Hepatocyte (in vitro differentiated cells): Measurements from ENCODE around the gene ICAM1. TPM values are rescaled to one million over a fixed set of nuclear protein-coding genes. Genes with fewer than 3 reads are reported as not detected.

Source experiments
- DNase-seq: peaks from one replicate; pipeline ENCODE4 v3.0.0-alpha.2; 2016; ENCODE audit warnings: low spot score
- H2AFZ ChIP-seq: fragments of 200-600 bp; sonication (generic); 2 replicates; pipeline ENCODE4 v1.6.0; 2016; ENCODE audit warnings: antibody characterized with exemption, mild to moderate bottlenecking
- H3K27ac ChIP-seq: fragments of 200-600 bp; sonication (generic); 2 replicates; pipeline ENCODE4 v1.5.1; 2016; ENCODE audit warnings: mild to moderate bottlenecking
- H3K27me3 ChIP-seq: fragments of 200-600 bp; sonication (generic); 2 replicates; pipeline ENCODE4 v1.6.1; 2016
- H3K36me3 ChIP-seq: fragments of 200-600 bp; sonication (generic); replicated peaks from 2 replicates; pipeline ENCODE4 v1.5.1; 2016; ENCODE audit warnings: low read depth; ENCODE audit not compliant: insufficient read depth
- H3K4me1 ChIP-seq: fragments of 200-600 bp; sonication (generic); 2 replicates; pipeline ENCODE4 v1.5.1; 2016; ENCODE audit warnings: mild to moderate bottlenecking, moderate library complexity; ENCODE audit not compliant: insufficient read depth
- H3K4me2 ChIP-seq: fragments of 200-600 bp; sonication (generic); 2 replicates; pipeline ENCODE4 v1.6.0; 2016
- H3K4me3 ChIP-seq: fragments of 200-600 bp; sonication (generic); 2 replicates; pipeline ENCODE4 v1.5.1; 2016; ENCODE audit warnings: mild to moderate bottlenecking
- H3K79me2 ChIP-seq: fragments of 200-600 bp; sonication (generic); 2 replicates; pipeline ENCODE4 v1.6.0; 2017; ENCODE audit warnings: mild to moderate bottlenecking
- H3K9me2 ChIP-seq: fragments of 200-600 bp; sonication (generic); replicated peaks from 2 replicates; pipeline ENCODE4 v1.6.0; 2017; ENCODE audit warnings: mild to moderate bottlenecking; ENCODE audit not compliant: insufficient read depth
- H3K9me3 ChIP-seq: fragments of 200-600 bp; sonication (generic); 2 replicates; pipeline ENCODE4 v1.5.1; 2016; ENCODE audit warnings: low read depth, mild to moderate bottlenecking
- H4K20me1 ChIP-seq: fragments of 200-600 bp; sonication (generic); 2 replicates; pipeline ENCODE4 v1.6.0; 2016; ENCODE audit warnings: mild to moderate bottlenecking; ENCODE audit not compliant: insufficient read depth, poor library complexity, severe bottlenecking
- EZH2 ChIP-seq: fragments of 200-600 bp; sonication (generic); IDR thresholded peaks from 2 replicates; pipeline ENCODE4 v1.6.1; 2016; ENCODE audit warnings: antibody characterized with exemption, mild to moderate bottlenecking, borderline replicate concordance
- EZH2phosphoT487 ChIP-seq: fragments of 200-600 bp; sonication (generic); IDR thresholded peaks from one replicate; pipeline ENCODE4 v1.6.1; 2018; ENCODE audit warnings: antibody characterized with exemption, mild to moderate bottlenecking, low read depth, moderate library complexity; ENCODE audit not compliant: unreplicated experiment, severe bottlenecking
- WGBS: methylation state at CpG from one replicate; pipeline ENCODE4 v1.1.6; 2016; ENCODE audit warnings: low lambda C conversion rate; ENCODE audit errors: missing lambda C conversion rate; 5-methylcytosine and 5-hydroxymethylcytosine counted together
- polyA plus RNA-seq: library from polyadenylated mRNA; unstranded; fragments of >200 nt; fragmentation: Nextera tagmentation; extraction: Ambion mirVana; gene quantifications from 2 replicates; pipeline ENCODE4 v1.2.1, GENCODE V29; 2016
- total RNA-seq: library from RNA; depleted of rRNA; stranded (reverse); fragments of >200 nt; gene quantifications from 2 replicates; pipeline ENCODE4 v1.2.3, GENCODE V29; 2014
- TF ChIP-seq, protein P1 (sequence below): fragments of 200-600 bp; sonication (generic); IDR thresholded peaks from 2 replicates; pipeline ENCODE4 v1.5.1; 2016; ENCODE audit warnings: antibody characterized with exemption, mild to moderate bottlenecking; ENCODE audit not compliant: poor library complexity

ICAM1 gene
- total and polyA plus RNA-seq, 2 experiments from 2014 or later = 19.6 to 19.9 TPM

DNA sequence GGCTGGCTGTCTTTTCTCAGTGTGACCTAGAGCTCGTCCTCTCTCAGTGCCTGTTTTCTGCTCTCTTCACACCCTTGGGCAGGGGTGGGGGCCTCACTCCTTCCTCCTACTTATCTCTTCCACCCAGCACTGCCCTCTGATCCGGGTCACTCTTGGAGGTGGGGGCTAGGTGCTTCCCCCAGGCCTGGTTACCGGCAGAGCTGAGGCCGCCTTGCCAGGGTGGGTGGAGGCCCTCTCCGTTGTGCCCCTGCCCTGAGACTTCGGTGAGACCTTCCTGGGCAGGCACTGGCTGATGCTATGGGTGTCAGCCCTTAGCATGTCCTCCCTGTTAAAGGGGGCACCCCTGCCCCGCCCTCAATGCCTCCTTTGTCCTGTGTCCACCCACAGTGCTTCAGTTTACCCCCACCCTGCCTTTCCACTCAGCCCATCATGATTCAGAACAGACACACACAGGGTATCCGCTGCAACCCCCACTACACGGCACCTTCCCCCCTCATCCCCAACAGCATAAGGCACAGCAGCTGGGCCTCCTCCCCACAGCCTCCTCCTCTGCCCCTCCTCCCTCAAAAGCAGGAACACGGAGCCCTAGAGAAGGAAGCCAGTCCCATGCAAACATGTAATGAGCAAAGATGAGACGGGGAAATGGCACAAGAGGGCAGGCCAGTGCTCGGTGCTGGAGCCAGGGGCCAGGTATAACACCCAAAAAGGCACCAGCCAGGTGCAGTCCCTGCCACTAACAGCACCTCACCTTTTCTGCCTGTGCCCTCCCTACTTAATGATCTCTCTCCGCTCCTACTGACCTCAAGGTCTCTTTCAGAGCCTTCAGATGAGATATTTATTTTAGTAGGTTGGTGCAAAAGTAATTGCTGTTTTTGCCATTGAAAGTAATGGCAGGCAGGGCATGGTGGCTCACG lies 28.9 kb downstream of the ICAM1 start:
- Histone ChIP-seq H3K4me3 (no peak overlapping the region), H3K27me3 (peaks cover 21% of the 10 kb centered on the region), H3K9me2 (no peaks in the 10 kb centered on the region)

DNA sequence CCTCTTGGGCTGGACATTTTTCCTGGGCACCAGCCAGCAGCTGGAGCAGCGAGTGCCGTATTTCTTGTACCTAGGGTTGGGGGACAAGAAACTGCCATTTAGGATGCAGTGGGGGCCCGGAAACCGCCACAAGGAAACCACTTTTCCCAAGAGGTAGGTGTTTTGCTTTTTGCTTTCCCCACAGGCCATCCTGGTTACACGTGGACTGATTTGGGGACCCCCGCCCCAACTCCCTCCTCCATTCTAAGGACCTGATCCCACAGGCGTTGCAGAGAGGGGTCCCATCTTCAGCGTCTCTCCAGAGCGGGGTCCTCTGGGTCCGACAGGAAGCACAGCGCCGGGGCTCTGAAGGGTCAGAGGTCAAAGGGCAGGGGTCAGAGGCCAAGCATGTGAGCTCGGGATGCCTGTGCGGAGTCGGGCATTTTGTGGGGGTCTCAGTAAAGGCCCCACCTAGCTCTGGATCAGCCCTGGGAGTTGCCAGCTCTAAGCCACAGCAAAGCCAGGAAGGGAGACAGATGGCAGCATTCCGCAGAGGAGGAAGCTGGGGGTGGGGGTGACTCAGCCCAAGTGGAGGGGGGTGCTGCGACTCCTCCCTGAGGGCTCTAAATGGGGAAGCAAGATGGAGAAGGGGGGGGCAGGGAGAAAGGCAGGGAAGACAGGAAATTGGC lies 34.4 kb downstream of the ICAM1 start:
- H2AFZ ChIP-seq = no peak overlapping the region
- H3K4me3 ChIP-seq = no peak overlapping the region
- WGBS = 94% methylated on average over 17 of the region's 17 CpGs

More for the DNA sequence above, 28.9 kb downstream of the ICAM1 start:
- Histone ChIP-seq H2AFZ (no peak overlapping the region), H3K79me2 (no peaks in the 10 kb centered on the region), H3K27ac (no peak overlapping the region), H3K4me2 (no peak overlapping the region), H3K9me3 (no peaks in the 10 kb centered on the region), H3K4me1 (peaks cover 9% of the 10 kb centered on the region), H4K20me1 (no peaks in the 10 kb centered on the region), H3K36me3 (no peaks in the 10 kb centered on the region)
- 70% methylated on average over 14 of the region's 14 CpGs for WGBS
- no peak for DNase-seq
- TF ChIP-seq EZH2 = no peak

DNA sequence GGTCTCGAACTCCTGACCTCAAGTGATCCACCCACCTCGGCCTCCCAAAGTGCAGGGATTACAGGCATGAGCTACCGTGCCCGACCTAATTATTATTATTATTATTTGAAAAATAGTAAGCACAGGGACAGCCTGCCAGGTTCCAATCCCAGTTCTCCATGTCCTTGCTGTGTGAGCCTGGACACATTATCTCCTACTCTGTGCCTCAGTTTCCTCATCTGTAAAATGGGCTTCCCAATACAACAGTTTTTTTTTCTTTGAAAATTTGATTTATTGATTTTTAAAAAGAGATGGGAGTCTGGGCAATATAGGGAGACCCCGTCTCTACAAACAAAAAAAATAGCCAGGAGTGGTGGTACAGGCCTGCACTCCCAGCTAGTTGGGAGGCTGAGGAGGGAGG lies 35.4 kb downstream of the ICAM1 start:
- Histone ChIP-seq H3K36me3 (no peaks in the 10 kb centered on the region), H3K4me3 (no peak overlapping the region), H3K4me2 (no peak overlapping the region), H3K27ac (no peak overlapping the region), H3K9me3 (no peaks in the 10 kb centered on the region), H3K79me2 (no peaks in the 10 kb centered on the region), H2AFZ (no peak overlapping the region), H3K4me1 (no peaks in the 10 kb centered on the region), H4K20me1 (no peaks in the 10 kb centered on the region), H3K9me2 (no peaks in the 10 kb centered on the region), H3K27me3 (no peaks in the 10 kb centered on the region)
- no peak for TF ChIP-seq EZH2
- no peak for TF ChIP-seq EZH2phosphoT487
- TF ChIP-seq, protein P1, sequence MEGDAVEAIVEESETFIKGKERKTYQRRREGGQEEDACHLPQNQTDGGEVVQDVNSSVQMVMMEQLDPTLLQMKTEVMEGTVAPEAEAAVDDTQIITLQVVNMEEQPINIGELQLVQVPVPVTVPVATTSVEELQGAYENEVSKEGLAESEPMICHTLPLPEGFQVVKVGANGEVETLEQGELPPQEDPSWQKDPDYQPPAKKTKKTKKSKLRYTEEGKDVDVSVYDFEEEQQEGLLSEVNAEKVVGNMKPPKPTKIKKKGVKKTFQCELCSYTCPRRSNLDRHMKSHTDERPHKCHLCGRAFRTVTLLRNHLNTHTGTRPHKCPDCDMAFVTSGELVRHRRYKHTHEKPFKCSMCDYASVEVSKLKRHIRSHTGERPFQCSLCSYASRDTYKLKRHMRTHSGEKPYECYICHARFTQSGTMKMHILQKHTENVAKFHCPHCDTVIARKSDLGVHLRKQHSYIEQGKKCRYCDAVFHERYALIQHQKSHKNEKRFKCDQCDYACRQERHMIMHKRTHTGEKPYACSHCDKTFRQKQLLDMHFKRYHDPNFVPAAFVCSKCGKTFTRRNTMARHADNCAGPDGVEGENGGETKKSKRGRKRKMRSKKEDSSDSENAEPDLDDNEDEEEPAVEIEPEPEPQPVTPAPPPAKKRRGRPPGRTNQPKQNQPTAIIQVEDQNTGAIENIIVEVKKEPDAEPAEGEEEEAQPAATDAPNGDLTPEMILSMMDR = no peak
- WGBS = 92% methylated on average over 5 of the region's 5 CpGs
- DNase-seq = no peak

More for the DNA sequence above, 34.4 kb downstream of the ICAM1 start:
- H3K36me3 ChIP-seq = no peaks in the 10 kb centered on the region
- H3K79me2 ChIP-seq = no peaks in the 10 kb centered on the region
- TF ChIP-seq EZH2phosphoT487 (no peak), EZH2 (no peak)
- TF ChIP-seq, protein P1 = no peak
- no peak overlapping the region for H3K27ac ChIP-seq
- no peaks in the 10 kb centered on the region for H3K27me3 ChIP-seq
- no peak overlapping the region for H3K4me2 ChIP-seq
- no peaks in the 10 kb centered on the region for H3K9me3 ChIP-seq
- no peaks in the 10 kb centered on the region for H4K20me1 ChIP-seq
- no peaks in the 10 kb centered on the region for H3K9me2 ChIP-seq
- DNase-seq = no peak
- H3K4me1 ChIP-seq = no peaks in the 10 kb centered on the region

DNA sequence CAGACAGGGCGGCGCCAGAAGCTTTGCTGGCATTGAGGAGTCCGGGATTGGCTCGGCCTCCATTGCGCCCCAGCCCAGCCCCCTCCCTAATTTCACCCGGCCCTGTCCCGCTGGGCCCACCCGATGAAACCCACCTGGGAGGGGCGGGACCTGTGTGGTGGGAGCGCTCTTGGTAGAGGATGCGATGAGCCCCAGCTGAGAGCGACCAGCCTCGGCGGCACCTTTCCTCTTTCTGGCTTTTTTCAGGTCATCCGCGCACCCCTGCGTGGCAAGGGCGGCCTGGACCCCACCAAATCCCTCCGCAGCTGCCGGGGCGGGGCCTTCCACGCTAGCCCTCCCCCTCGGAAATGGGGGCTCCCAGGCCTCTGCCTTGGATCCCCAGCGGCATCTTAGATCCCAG lies 38.5 kb downstream of the ICAM1 start, which contains the start of gene ZGLP1:
Gene ZGLP1, minus strand, starts transcription at position 393 of the 400 bp plus-strand sequence.
- Histone ChIP-seq H3K79me2 (peaks cover 2% of the 10 kb centered on the region), H3K4me1 (no peaks in the 10 kb centered on the region), H3K4me3 (no peak within 1 kb of the TSS), H3K9me3 (no peaks in the 10 kb centered on the region), H4K20me1 (no peaks in the 10 kb centered on the region), H3K36me3 (no peaks in the 10 kb centered on the region), H3K4me2 (no peak within 1 kb of the TSS), H3K9me2 (no peaks in the 10 kb centered on the region), H2AFZ (no peak within 1 kb of the TSS), H3K27ac (no peak within 1 kb of the TSS), H3K27me3 (no peaks in the 10 kb centered on the region)
- TF ChIP-seq, protein P1 = no peak
- TF ChIP-seq EZH2phosphoT487 = no peak
- no peak for TF ChIP-seq EZH2
- no peak for DNase-seq
- WGBS = 96% methylated on average over 22 of the region's 24 CpGs
